ENCODE results near the gene GRM5.

DNA sequence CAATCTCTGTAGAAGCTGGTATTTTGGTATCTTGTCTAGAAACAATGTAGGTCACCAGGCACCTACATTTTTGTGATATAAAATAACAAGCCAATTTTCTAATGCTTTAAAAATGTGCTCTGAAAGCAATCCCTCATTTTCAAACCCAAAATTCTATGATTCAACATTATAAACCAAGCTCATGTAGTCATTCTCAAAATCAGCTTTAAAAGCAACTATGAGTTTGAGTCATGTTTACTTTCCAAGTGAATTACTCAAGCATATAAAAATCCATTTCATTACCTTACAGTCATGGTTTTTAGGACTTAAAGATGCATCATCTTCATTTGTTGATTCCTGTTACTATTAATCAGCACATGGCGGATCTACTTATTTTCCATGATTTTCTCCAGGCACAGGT lies 216.4 kb downstream of the GRM5 start:
- no peak for TF ChIP-seq CTCF (IDR thresholded peaks at IDR 0.05)
- TF ChIP-seq EZH2phosphoT487 (IDR thresholded peaks at IDR 0.05) = no peak

Measured in neural progenitor cell (in vitro differentiated cells).